ENCODE measurements around the gene TMEFF2. TPM values are rescaled to one million over a fixed set of nuclear protein-coding genes. Genes with fewer than 3 reads are reported as not detected.

Gene TMEFF2
- total and polyA plus RNA-seq, 2 experiments from 2014 or later = 1.7 to 2.2 TPM

GRCh38 chr2:191947235-191947634 is 247.5 kb downstream of the TMEFF2 start:
- Mint-ChIP-seq H3K27ac (no peak overlapping the region), H3K27me3 (ENCODE audit: insufficient read depth, low read depth, poor library complexity) (no peaks in the 10 kb centered on the region), H3K9me3 (no peaks in the 10 kb centered on the region), H3K4me1 (peaks cover 7% of the 10 kb centered on the region; the same call in 2 of the 3 replicates), H3K4me3 (no peak overlapping the region), H3K36me3 (ENCODE audit: low read depth) (no peaks in the 10 kb centered on the region)
- Histone ChIP-seq H4K20me1 (replicated peaks; ENCODE audit: insufficient read depth) (no peaks in the 10 kb centered on the region), H2AFZ (no peak overlapping the region), H3K79me2 (replicated peaks; ENCODE audit: insufficient read depth) (no peaks in the 10 kb centered on the region), H3K4me3 (no peak overlapping the region), H3K27ac (ENCODE audit: low read depth) (no peak overlapping the region), H3K9me2 (ENCODE audit: insufficient read depth) (no peaks in the 10 kb centered on the region), H3K27me3 (ENCODE audit: insufficient read depth) (no peaks in the 10 kb centered on the region), H3K36me3 (ENCODE audit: insufficient read depth) (no peaks in the 10 kb centered on the region), H3K4me1 (ENCODE audit: insufficient read depth) (peaks cover 5% of the 10 kb centered on the region; the same call in 1 of the 2 replicates), H3K4me2 (no peak overlapping the region), H3F3A (replicated peaks; ENCODE audit: low read depth) (no peaks in the 10 kb centered on the region)
- ATAC-seq (no peak), DNase-seq (ENCODE audit: low spot score) (peak; percentile 45)
- no peak for TF ChIP-seq ZNF331 (CRISPR knock-in tag; IDR thresholded peaks at IDR 0.05; ENCODE audit: low read depth)
- no peak for TF ChIP-seq NANOG (IDR thresholded peaks at IDR 0.05; ENCODE audit: borderline replicate concordance)
- TF ChIP-seq ZNF462 (CRISPR knock-in tag; IDR thresholded peaks at IDR 0.05) = no peak
- peak; percentile 43 to 65; a peak in 3 of 4 replicates for TF ChIP-seq CTCF (conservative IDR thresholded peaks at IDR 0.05; ENCODE audit: low read depth in 2 of 2)
